HepG2 (cell line): Measurements from ENCODE around the gene LINS1. TPM values are rescaled to one million over a fixed set of nuclear protein-coding genes. Genes with fewer than 3 reads are reported as not detected.

Experiments
- FOXA1 ChIP-seq, 2 experiments: fragments of 450-650 bp in 1 of 2; sonication (generic) in 1 of 2; formaldehyde crosslinking in 1 of 2; IDR thresholded peaks; 2 replicates each; pipeline versions ENCODE4 v1.4.0 to v1.6.1; 2016 to 2020; ENCODE audit warnings: missing genetic modification reagents in 1 of 2
- GMEB2 ChIP-seq: IDR thresholded peaks from 2 replicates; pipeline ENCODE4 v1.6.1; 2016; ENCODE audit warnings: missing biosample characterization, missing genetic modification reagents, low read depth
- HNF1B ChIP-seq: sonication (generic); formaldehyde crosslinking; IDR thresholded peaks from 2 replicates; pipeline ENCODE4 v1.5.1; 2020; ENCODE audit warnings: mild to moderate bottlenecking, moderate library complexity, missing genetic modification reagents
- JARID2 ChIP-seq: sonication (generic); formaldehyde crosslinking; IDR thresholded peaks from 2 replicates; pipeline ENCODE4 v1.8.1; 2023; ENCODE audit warnings: missing genetic modification reagents, inconsistent platforms; ENCODE audit not compliant: insufficient replicate concordance
- MXD4 ChIP-seq: IDR thresholded peaks from 2 replicates; pipeline ENCODE4 v1.6.1; 2016; ENCODE audit warnings: mild to moderate bottlenecking, missing biosample characterization, missing genetic modification reagents
- POLR2AphosphoS2 ChIP-seq: IDR thresholded peaks from 2 replicates; pipeline ENCODE4 v1.6.1; 2011; ENCODE audit warnings: low read depth, low read length, improper control_type of control experiment
- SYNCRIP ChIP-seq: fragments of 200-400 bp; formaldehyde crosslinking; IDR thresholded peaks from 2 replicates; pipeline ENCODE4 v1.6.1; 2018; ENCODE audit warnings: mild to moderate bottlenecking, low read depth, low read length; ENCODE audit not compliant: insufficient read depth
- THAP11 ChIP-seq: IDR thresholded peaks from 2 replicates; pipeline ENCODE4 v1.6.1; 2016; ENCODE audit warnings: missing biosample characterization, missing genetic modification reagents
- THYN1 ChIP-seq: sonication (generic); formaldehyde crosslinking; IDR thresholded peaks from 2 replicates; pipeline ENCODE4 v1.8.1; 2023; ENCODE audit warnings: low read depth, mild to moderate bottlenecking, moderate library complexity, missing genetic modification reagents, borderline replicate concordance
- ZFAT ChIP-seq: sonication (generic); formaldehyde crosslinking; conservative IDR thresholded peaks from 2 replicates; pipeline ENCODE4 v1.8.1; 2023; ENCODE audit warnings: missing genetic modification reagents, inconsistent platforms
- ZNF12 ChIP-seq: sonication (generic); formaldehyde crosslinking; IDR thresholded peaks from 2 replicates; pipeline ENCODE4 v1.5.0; 2020; ENCODE audit warnings: missing genetic modification reagents
- ZNF160 ChIP-seq: sonication (generic); formaldehyde crosslinking; IDR thresholded peaks from 2 replicates; pipeline ENCODE4 v1.8.0; 2022; ENCODE audit warnings: mild to moderate bottlenecking, inconsistent platforms, missing genetic modification reagents
- ZNF34 ChIP-seq: sonication (generic); formaldehyde crosslinking; IDR thresholded peaks from 2 replicates; pipeline ENCODE4 v1.4.0; 2020; ENCODE audit warnings: mild to moderate bottlenecking, missing genetic modification reagents, borderline replicate concordance
- ZNF543 ChIP-seq: sonication (generic); formaldehyde crosslinking; IDR thresholded peaks from 2 replicates; pipeline ENCODE4 v1.4.0; 2020; ENCODE audit warnings: mild to moderate bottlenecking, missing genetic modification reagents
- ZNF781 ChIP-seq: sonication (generic); formaldehyde crosslinking; IDR thresholded peaks from 2 replicates; pipeline ENCODE4 v1.5.1; 2020; ENCODE audit warnings: borderline replicate concordance, mild to moderate bottlenecking, missing genetic modification reagents; ENCODE audit errors: not compliant biosample characterization
- ZNF83 ChIP-seq: sonication (generic); formaldehyde crosslinking; IDR thresholded peaks from 2 replicates; pipeline ENCODE4 v1.4.0; 2020; ENCODE audit warnings: missing genetic modification reagents, mild to moderate bottlenecking, borderline replicate concordance
- ZNF878 ChIP-seq: sonication (generic); formaldehyde crosslinking; IDR thresholded peaks from 2 replicates; pipeline ENCODE4 v1.8.1; 2023; ENCODE audit warnings: mild to moderate bottlenecking, missing genetic modification reagents, moderate library complexity
- ZSCAN21 ChIP-seq: sonication (generic); formaldehyde crosslinking; IDR thresholded peaks from 2 replicates; pipeline ENCODE4 v1.8.0; 2022; ENCODE audit warnings: mild to moderate bottlenecking, missing genetic modification reagents, moderate library complexity, borderline replicate concordance
- polyA plus RNA-seq, 8 experiments: library from polyadenylated mRNA; depleted of rRNA in 3 of 8; stranded (reverse) in 7 of 8; unstranded in 1 of 8; fragments of >200 nt; fragmentation: Illumina TruSeq in 4 of 8; extraction: Trizol in 4 of 8; gene quantifications; 2 replicates each; pipeline versions ENCODE4 v1.2.1 to v1.2.3, GENCODE V29; 2011 to 2016; ENCODE audit warnings: low read depth in 4 of 8, missing spikeins in 1 of 8, mixed read lengths in 1 of 8; ENCODE audit not compliant: insufficient read depth in 1 of 8
- total RNA-seq, 5 experiments: library from RNA; depleted of rRNA; stranded (reverse); fragments of >200 nt; fragmentation: Illumina TruSeq; extraction: Trizol; gene quantifications; 2 replicates each; pipeline ENCODE4 v1.2.3, GENCODE V29; 2016; ENCODE audit warnings: low read depth in 1 of 5
- TF ChIP-seq, protein P1 (sequence below): sonication (generic); formaldehyde crosslinking; IDR thresholded peaks from 2 replicates; pipeline ENCODE4 v1.4.0; 2020; ENCODE audit warnings: missing genetic modification reagents
- TF ChIP-seq, protein P2 (sequence below): sonication (generic); formaldehyde crosslinking; IDR thresholded peaks from 2 replicates; pipeline ENCODE4 v1.8.1; 2023; ENCODE audit warnings: mild to moderate bottlenecking, missing genetic modification reagents

LINS1 gene
- total and polyA plus RNA-seq, 2 of the 13 experiments (the other 11 are each of a cell fraction or from before 2014, with no cell fraction given): 9.8 to 10.4 TPM

DNA sequence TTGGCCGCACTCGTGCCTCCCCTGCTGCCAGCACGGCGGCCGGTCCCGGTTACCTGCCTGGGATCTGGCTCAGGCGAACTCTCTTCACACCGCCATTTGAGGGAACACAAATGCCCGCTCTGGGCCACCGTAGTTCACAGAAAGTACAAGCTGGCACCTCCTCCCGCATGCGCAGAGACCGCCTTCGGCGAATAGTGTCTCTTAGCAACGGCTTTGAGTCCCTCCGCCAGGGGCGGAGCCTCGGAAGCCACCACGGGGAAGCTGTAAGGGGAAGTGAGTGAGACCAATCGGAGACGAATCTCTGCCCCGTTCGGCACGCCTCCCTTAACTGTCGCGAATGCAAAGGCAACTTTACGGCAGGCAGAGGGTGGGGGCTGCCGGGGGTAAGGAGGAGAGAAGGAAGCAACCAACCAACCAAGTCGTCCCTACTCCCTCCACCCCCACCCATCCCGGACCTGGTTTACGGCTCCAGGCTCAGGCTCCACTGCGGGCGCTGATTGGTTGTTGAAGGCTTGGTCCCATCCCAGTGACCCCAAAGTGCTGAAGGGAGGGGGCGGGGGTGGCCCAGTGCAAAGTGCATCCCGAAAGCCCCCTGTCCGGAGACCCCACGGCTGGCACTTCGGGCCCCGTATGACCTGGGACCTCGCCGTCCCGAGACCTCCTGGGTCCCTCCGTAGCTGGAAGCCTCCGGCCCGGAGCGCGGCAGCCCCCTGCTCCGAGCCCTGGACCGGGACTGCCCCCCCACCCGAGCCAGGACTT, at the start of gene LINS1, which contains the start of gene ASB7 (continued):
- TF ChIP-seq SYNCRIP (no peak), ZNF160 (CRISPR knock-in tag) (no peak), MXD4 (CRISPR knock-in tag) (no peak), ZNF83 (CRISPR knock-in tag) (no peak), THYN1 (no peak), ZSCAN21 (no peak), FOXA1 (IDR thresholded peaks at IDR 0.05) (no peak), FOXA1 (CRISPR knock-in tag; IDR thresholded peaks at IDR 0.05) (no peak), JARID2 (CRISPR knock-in tag) (no peak), HNF1B (CRISPR knock-in tag) (peak; percentile 77), ZFAT (no peak), ZNF34 (no peak), ZNF781 (CRISPR knock-in tag) (peak; percentile 52), ZNF12 (CRISPR knock-in tag) (no peak), THAP11 (CRISPR knock-in tag) (peak; percentile 94), ZNF878 (CRISPR knock-in tag) (no peak), ZNF543 (0 out of 2 replicates have a peak, but pooled peaks have one; percentile 70), POLR2AphosphoS2 (no peak), GMEB2 (no peak)
- TF ChIP-seq, protein P1, sequence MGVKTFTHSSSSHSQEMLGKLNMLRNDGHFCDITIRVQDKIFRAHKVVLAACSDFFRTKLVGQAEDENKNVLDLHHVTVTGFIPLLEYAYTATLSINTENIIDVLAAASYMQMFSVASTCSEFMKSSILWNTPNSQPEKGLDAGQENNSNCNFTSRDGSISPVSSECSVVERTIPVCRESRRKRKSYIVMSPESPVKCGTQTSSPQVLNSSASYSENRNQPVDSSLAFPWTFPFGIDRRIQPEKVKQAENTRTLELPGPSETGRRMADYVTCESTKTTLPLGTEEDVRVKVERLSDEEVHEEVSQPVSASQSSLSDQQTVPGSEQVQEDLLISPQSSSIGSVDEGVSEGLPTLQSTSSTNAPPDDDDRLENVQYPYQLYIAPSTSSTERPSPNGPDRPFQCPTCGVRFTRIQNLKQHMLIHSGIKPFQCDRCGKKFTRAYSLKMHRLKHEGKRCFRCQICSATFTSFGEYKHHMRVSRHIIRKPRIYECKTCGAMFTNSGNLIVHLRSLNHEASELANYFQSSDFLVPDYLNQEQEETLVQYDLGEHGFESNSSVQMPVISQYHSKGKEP (CRISPR knock-in tag): no peak
- TF ChIP-seq, protein P2, sequence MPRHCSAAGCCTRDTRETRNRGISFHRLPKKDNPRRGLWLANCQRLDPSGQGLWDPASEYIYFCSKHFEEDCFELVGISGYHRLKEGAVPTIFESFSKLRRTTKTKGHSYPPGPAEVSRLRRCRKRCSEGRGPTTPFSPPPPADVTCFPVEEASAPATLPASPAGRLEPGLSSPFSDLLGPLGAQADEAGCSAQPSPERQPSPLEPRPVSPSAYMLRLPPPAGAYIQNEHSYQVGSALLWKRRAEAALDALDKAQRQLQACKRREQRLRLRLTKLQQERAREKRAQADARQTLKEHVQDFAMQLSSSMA (CRISPR knock-in tag): no peak
